ENCODE data around the gene MMP25.

Gene MMP25, protein sequence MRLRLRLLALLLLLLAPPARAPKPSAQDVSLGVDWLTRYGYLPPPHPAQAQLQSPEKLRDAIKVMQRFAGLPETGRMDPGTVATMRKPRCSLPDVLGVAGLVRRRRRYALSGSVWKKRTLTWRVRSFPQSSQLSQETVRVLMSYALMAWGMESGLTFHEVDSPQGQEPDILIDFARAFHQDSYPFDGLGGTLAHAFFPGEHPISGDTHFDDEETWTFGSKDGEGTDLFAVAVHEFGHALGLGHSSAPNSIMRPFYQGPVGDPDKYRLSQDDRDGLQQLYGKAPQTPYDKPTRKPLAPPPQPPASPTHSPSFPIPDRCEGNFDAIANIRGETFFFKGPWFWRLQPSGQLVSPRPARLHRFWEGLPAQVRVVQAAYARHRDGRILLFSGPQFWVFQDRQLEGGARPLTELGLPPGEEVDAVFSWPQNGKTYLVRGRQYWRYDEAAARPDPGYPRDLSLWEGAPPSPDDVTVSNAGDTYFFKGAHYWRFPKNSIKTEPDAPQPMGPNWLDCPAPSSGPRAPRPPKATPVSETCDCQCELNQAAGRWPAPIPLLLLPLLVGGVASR

DNA sequence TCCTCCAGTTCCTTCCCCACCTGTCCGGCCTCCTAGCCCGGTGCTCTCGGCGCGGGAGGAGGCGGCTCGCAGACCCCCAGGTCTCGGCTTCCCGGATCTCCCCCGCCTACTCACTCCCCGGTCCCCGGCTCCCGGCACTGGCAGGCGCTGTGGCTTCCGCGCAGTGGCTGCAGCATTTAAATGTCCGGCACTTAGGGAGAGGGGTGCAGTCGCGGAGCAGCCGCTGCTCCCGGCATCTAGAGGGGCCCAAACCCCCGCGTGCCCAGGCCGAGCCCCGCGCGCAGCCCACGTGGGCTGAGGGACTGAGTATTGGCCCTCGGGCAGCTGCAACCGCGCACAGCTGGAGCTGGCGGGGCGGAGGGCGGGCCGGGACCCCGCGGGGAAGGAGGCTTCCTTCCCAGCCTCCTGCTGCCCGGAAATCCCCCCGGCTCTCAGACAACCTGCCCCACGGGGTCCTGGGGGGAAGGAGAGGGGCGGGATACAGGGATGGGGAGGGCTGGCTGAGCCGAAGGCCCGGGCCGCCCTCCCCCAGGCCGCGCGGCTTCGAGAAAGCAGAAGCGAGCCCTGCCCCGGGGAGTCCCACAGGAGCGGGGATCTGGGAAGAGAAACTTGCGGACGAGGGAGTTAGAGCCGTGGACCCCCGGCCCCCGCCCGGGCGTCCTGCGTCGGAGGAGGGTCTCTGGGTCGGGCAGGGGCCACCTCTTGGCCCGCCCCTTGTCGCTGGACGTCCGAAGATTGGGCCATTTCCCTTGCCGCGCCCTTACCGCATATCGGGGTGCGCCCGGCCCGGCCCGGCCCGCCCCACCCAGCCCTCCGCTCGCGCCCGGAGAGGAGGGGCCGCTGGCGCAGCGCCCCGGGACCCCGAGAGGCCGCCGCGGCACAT, at the start of gene MMP25:
MMP25 (plus strand) TSS at position 804 of the 883 bp plus-strand sequence. CDS start 357 bp downstream, outside the sequence.
- no peaks in the 10 kb centered on the region; the same call in 1 of the 2 replicates for H3K27me3 ChIP-seq (replicated peaks; ENCODE audit: control insufficient read depth, insufficient read depth, low read length)
- H3K4me3 ChIP-seq (replicated peaks; ENCODE audit: low read depth, low read length), result peak within 1 kb of the TSS; percentile 62
- H3K36me3 ChIP-seq (ENCODE audit: control insufficient read depth, insufficient read depth, low read length), result no peaks in the 10 kb centered on the region
- peak; percentile 54 for DNase-seq (ENCODE audit: extremely low read depth, insufficient read length)
- no peak for TF ChIP-seq CTCF (IDR thresholded peaks at IDR 0.05; ENCODE audit: insufficient read depth, low read length, poor library complexity, severe bottlenecking)

- DNase-seq (ENCODE audit: extremely low read depth, insufficient read length), result no peak
- Histone ChIP-seq H3K36me3 (ENCODE audit: control insufficient read depth, insufficient read depth, low read length) (no peaks in the 10 kb centered on the region), H3K27me3 (replicated peaks; ENCODE audit: control insufficient read depth, insufficient read depth, low read length) (peaks cover 1% of the 10 kb centered on the region), H3K4me3 (replicated peaks; ENCODE audit: low read depth, low read length) (no peak overlapping the region)
- TF ChIP-seq CTCF (IDR thresholded peaks at IDR 0.05; ENCODE audit: insufficient read depth, low read length, poor library complexity, severe bottlenecking), result no peak
Observed at GRCh38 chr16:2999929-3000328, 46.4 kb upstream of the MMP25 start.

GRCh38 chr16:3000540-3000939, 45.8 kb upstream of the MMP25 start:
- TF ChIP-seq CTCF (IDR thresholded peaks at IDR 0.05; ENCODE audit: insufficient read depth, low read length, poor library complexity, severe bottlenecking), result no peak
- no peak for DNase-seq (ENCODE audit: extremely low read depth, insufficient read length)
- Histone ChIP-seq H3K4me3 (replicated peaks; ENCODE audit: low read depth, low read length) (no peak overlapping the region), H3K36me3 (ENCODE audit: control insufficient read depth, insufficient read depth, low read length) (no peaks in the 10 kb centered on the region), H3K27me3 (replicated peaks; ENCODE audit: control insufficient read depth, insufficient read depth, low read length) (peaks cover 1% of the 10 kb centered on the region)

- Histone ChIP-seq H3K4me3 (replicated peaks; ENCODE audit: low read depth, low read length) (no peak overlapping the region), H3K27me3 (replicated peaks; ENCODE audit: control insufficient read depth, insufficient read depth, low read length) (peaks cover 1% of the 10 kb centered on the region), H3K36me3 (ENCODE audit: control insufficient read depth, insufficient read depth, low read length) (no peaks in the 10 kb centered on the region)
- TF ChIP-seq CTCF (IDR thresholded peaks at IDR 0.05; ENCODE audit: insufficient read depth, low read length, poor library complexity, severe bottlenecking), result no peak
- no peak for DNase-seq (ENCODE audit: extremely low read depth, insufficient read length)
Observed at GRCh38 chr16:3001316-3001715, 45.0 kb upstream of the MMP25 start.

GRCh38 chr16:3003582-3004270, 42.6 kb upstream of the MMP25 start:
- peak; percentile 98 for DNase-seq (ENCODE audit: extremely low read depth, insufficient read length)
- Histone ChIP-seq H3K4me3 (replicated peaks; ENCODE audit: low read depth, low read length) (no peak overlapping the region), H3K27me3 (replicated peaks; ENCODE audit: control insufficient read depth, insufficient read depth, low read length) (no peaks in the 10 kb centered on the region; the same call in 1 of the 2 replicates), H3K36me3 (ENCODE audit: control insufficient read depth, insufficient read depth, low read length) (no peaks in the 10 kb centered on the region)
- TF ChIP-seq CTCF (IDR thresholded peaks at IDR 0.05; ENCODE audit: insufficient read depth, low read length, poor library complexity, severe bottlenecking), result peak; percentile 69

All from GM06990 (cell line).